Gastrocnemius medialis (tissue), 4 donors: Measurements from ENCODE around the gene BCL11A.

Source experiments
- CTCF ChIP-seq, 5 experiments: fragments of 450-650 bp in 3 of 5; fragments of 200-600 bp in 2 of 5; sonication (generic) in 2 of 5; IDR thresholded peaks in 4 of 5; conservative IDR thresholded peaks in 1 of 5; 1 replicate in 4 of 5; 2 replicates in 1 of 5; pipeline ENCODE4 v1.5.1; 2016 to 2019; ENCODE audit warnings: antibody characterized with exemption in 5 of 5, mild to moderate bottlenecking in 3 of 5, moderate library complexity in 3 of 5
- POLR2A ChIP-seq, 2 donors: fragments of 450-650 bp; IDR thresholded peaks; one replicate each; pipeline ENCODE4 v1.6.1; 2017; ENCODE audit warnings: antibody characterized with exemption in 2 of 2, mild to moderate bottlenecking in 2 of 2, moderate library complexity in 2 of 2

GRCh38 chr2:60482222-60482621 is 71.2 kb downstream of the BCL11A start:
- no peak for TF ChIP-seq POLR2A (IDR thresholded peaks at IDR 0.05)
- no peak for TF ChIP-seq CTCF (IDR thresholded peaks at IDR 0.05 in 4 of 5, conservative IDR thresholded peaks at IDR 0.05 in 1 of 5)
